GM18520 (cell line): ENCODE measurements around the gene LTBP3.
A peak's percentile ranks its signal among the peaks of the same experiment; 100 is the strongest.
"Not testable (repeated sequence)": the region's sequence is repeated elsewhere in the genome, so short reads cannot be mapped to it uniquely, and the experiment has no call there.

Experiments used
- ATAC-seq: cut with Tn5 transposase; IDR thresholded peaks from one replicate; pipeline ENCODE4 v1.9.1; 2021; ENCODE audit not compliant: unreplicated experiment

Gene LTBP3

DNA sequence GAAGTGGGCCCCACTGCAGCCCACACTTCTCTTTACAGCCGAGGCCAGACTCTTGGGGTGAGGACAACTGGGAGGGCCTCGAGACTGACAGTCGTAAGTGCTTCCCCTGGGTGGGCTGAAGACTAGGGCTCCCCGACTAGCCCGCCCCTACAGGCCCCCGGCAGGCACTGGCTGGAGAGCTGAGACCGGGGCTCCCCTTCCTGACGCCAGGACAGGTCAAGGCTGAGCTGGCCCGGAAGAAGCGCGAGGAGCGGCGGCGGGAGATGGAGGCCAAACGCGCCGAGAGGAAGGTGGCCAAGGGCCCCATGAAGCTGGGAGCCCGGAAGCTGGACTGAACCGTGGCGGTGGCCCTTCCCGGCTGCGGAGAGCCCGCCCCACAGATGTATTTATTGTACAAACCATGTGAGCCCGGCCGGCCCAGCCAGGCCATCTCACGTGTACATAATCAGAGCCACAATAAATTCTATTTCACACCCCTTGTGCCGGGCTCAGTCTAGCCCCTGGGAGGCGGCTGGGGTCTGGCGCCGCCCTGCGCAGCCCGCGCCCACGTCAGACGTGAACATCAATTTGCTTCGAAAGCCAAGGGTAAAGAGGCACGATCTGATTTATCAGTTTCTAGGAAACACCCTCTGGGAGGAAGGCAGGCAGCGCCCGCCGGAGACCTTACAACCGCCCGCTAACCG lies 19.8 kb downstream of the LTBP3 start:
- ATAC-seq, result no peak

GRCh38 chr11:65537620-65538231 lies 20.4 kb downstream of the LTBP3 start:
- ATAC-seq, result no peak

DNA sequence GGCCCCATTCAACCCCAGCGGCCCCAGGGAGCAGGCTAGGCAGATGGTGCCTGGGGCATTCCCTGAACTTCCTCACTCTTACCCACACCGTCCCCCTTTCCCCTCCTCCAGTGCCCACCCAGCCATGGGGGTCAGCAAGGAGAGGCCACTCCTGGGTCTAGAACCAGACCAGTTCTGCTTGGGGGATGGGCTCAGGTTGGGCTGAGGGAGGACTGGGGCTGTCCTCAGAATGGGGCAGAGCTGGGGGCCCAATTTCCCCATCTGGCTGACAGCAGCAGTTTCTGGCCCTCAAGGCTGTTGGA lies 20.9 kb downstream of the LTBP3 start:
- no peak for ATAC-seq

GRCh38 chr11:65536412-65537295 lies 21.5 kb downstream of the LTBP3 start:
- no peak for ATAC-seq

GRCh38 chr11:65535102-65535501 lies 23.1 kb downstream of the LTBP3 start:
- no peak for ATAC-seq

DNA sequence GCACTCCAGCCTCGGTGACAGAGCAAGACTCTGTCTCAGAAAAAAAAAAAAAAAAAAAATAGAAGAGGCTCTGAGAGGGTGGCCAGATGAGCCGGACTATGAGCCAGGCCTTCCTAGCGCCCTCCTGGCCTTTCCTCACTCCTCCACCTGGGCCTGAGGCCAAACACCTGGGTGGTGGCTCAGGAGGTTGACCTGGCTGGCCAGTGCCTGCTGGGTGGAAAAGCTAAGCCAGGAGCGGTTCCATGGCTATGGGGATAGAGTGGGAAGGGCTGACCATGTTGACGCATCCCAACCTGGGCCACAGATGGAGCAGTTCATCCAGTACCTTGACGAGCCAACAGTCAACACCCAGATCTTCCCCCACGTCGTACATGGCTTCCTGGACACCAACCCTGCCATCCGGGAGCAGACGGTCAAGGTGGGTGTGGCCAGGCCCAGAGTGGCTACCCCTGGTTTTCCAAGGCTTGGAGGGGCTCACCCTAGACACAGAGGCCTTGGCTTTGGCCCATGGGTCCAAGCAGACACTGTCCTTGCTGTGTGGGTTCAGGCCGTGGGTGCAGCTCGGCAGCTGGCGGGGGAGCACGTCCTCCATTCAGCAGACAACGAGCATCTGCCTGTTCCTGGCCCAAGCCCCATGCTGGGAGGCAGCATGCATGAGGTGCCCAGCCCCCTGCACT lies 25.6 kb downstream of the LTBP3 start:
- ATAC-seq, result no peak

DNA sequence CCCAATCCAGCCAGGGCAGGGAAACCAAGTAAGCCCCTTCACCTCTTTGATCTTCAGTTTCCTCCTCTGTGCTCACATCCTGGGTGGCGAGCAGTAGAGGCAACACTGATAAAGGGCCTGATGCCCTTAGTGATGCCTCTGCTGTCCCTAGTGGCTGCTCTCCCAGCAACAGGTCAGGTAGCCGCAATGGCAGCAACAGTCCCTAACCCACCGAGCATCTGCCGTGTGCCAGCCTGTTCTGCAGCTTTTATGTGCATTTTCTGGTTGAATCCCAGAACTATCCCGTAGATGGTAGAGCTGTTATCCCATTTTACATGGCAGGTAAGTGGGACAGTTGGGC lies 28.0 kb downstream of the LTBP3 start:
- no peak for ATAC-seq

DNA sequence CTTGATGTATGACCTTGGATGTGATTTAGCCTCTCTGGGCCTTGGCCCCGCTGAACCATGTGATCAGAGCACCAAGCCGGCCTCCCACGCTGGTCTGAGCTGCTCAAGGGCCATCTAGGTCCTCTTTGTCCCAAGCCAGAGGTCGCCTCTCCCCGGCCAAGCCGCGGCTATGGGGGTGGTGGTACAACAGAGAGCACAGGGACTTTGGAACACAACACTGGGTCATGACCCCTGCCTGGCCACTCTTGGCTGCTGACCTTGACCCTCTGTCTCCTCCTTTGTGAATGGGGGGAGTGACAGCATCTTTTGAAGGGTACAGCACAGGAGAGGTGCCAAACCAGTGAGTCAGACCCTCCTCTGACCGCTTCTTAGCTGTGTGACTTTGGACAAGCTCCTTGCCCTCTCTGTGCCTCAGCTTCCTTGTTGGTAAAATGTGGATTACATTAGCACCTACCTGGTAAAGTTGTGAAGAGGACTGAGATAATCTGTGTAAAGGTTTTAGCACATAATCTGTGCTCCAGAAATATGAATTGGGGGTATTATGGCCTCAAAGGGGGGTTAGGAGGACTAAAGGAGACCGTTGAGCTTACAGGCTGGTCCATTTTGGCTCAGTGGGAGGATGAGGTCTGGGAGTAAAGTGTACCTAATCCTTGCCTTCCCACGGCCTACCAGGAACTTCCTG lies 28.5 kb downstream of the LTBP3 start:
- ATAC-seq, result no peak

DNA sequence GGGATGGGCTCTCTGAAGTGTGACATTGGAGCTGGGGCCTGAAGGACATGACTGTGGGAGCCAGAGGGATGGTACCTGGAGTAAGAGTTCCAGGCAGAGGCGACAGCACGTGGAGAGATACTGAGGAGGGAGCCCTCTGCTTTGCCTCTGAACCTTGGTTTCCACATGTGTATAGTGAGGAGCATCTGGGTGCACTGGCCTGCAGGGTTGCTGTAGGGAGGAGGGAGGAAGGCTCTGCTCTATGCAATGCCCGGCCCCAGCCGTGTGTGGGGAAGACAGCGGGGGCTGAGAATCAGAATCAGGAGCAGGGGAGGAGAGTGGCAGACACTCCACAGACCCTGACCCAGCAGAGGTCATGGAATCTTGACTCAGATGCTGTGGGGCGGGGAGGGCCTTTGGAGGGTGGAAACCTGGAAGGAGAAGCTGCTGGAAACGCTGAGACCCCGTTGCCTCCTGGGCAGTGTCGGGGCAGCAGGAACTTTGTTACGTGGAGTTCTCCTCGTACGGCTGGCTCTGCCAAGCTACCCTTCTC lies 29.3 kb downstream of the LTBP3 start:
- no peak for ATAC-seq

DNA sequence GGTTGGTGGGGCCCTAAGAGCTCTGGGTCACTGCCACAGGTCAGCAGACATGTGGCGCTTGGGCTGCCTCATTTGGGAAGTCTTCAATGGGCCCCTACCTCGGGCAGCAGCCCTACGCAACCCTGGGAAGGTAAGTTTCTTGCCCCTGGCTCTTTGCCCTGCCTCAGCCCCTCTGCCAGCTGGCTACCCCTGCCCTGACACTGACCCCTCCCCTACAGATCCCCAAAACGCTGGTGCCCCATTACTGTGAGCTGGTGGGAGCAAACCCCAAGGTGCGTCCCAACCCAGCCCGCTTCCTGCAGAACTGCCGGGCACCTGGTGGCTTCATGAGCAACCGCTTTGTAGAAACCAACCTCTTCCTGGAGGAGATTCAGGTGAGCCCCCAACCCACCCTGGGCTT lies 31.4 kb downstream of the LTBP3 start:
- ATAC-seq, result no peak

DNA sequence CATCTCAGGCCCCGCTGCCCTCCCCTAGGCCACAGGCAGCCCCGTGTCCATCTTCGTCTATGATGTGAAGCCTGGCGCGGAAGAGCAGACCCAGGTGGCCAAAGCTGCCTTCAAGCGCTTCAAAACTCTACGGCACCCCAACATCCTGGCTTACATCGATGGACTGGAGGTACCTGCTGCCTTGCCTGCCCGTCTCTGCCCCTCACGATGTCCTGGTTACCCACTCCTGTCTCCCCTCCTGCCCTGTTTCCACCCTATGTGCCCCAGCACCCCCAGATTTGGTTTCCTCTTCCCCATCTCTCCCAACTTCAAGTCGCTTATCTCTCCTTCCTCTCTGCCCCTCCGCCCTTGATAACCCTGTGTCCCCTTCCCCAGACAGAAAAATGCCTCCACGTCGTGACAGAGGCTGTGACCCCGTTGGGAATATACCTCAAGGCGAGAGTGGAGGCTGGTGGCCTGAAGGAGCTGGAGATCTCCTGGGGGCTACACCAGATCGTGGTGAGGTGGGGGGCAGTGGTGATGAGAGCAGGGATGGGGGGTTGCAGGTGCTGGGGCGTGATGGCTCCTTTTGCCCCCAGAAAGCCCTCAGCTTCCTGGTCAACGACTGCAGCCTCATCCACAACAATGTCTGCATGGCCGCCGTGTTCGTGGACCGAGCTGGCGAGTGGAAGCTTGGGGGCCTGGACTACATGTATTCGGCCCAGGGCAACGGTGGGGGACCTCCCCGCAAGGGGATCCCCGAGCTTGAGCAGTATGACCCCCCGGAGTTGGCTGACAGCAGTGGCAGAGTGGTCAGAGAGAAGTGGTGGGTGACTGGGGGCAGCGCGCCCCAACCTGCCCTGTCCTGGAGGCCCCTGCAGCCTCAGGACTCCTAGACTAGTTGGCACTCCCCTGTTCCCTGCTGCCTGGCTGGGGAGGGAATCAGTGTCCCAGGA lies 32.3 kb downstream of the LTBP3 start:
- ATAC-seq, result no peak

DNA sequence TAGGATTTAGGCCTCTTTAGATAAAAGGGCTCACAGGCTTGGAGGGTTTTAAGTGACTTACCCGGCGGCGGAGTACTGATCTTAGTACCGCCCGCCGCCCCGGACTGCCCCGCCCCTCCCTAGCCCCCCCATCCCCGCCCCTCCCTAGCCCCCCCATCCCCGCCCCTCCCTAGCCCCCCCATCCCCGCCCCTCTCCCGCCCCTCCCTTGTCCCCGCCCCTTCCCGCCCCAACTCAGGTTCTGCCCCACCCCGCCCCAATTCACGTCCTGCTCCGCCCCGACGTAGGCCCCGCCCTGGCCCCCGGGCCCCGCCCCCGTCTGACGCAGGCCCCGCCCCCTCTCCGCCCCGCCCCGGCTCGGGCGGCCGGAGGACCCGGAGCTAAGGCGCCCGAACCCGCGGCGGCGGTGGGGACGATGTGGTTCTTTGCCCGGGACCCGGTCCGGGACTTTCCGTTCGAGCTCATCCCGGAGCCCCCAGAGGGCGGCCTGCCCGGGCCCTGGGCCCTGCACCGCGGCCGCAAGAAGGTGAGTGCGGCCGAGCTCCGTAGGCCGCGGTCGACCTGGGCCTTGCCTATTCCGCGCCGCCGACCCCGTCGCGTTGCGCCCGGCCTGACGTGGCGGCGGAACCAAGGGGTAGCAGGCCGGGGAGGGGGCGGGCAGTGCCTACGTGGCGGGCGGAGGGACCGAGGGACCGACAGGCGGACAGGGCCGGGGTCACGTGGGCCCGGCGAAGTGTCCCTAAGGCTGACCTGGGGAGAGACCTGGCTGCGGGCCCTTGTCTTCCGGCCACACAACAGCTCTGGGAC lies 33.2 kb downstream of the LTBP3 start, which contains the start of gene SCYL1:
TSS of gene SCYL1 (plus strand) at position 343 of the 805 bp plus-strand sequence. CDS start at position 414, 71 bp downstream.
- peak; percentile 41 for ATAC-seq

GRCh38 chr11:65524014-65524740 lies 34.0 kb downstream of the LTBP3 start:
- ATAC-seq, result no peak

- ATAC-seq, result not testable (repeated sequence)
These were observed 34.6 kb downstream of the LTBP3 start for GRCh38 chr11:65523631-65523968.

- ATAC-seq, result not testable (repeated sequence)
These were observed 35.2 kb downstream of the LTBP3 start for GRCh38 chr11:65522718-65523630.

DNA sequence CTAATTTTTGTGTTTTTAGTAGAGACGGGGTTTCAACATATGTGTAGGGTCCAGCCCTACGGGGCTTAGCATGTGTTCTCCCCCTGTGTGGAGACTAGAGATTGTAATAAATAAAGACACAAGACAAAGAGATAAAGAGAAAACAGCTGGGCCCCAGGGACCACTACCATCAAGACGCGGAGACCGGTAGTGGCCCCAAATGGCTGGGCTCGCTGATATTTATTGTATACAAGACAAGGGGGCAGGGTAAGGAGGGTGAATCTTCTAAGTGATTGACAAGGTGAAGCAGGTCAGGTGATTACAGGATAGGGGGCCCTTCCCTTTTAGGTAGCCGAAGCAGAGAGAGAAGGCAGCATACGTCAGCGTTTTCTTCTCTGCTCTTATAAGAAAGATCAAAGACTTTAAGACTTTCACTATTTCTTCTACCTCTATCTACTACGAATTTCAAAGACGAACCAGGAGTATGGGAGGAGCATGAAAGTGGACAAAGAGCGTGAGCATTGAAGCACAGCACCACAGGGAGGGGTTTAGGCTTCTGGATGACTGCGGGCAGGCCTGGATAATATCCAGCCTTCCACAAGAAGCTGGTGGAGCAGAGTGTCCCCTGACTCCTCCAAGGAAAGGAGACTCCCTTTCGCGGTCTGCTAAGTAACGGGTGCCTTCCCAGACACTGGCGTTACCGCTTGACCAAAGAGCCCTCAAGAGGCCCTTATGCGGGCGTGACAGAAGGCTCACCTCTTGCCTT lies 36.2 kb downstream of the LTBP3 start:
- ATAC-seq, result not testable (repeated sequence)
